K562 (cell line): ENCODE measurements around the gene ILDR1. TPM values are rescaled to one million over a fixed set of nuclear protein-coding genes. Genes with fewer than 3 reads are reported as not detected.

Source experiments
- ATAC-seq: fragments of 200-7000 bp; cut with Tn5 transposase; 3 replicates; pipeline ENCODE4 v1.9.1; 2020; ENCODE audit warnings: moderate library complexity
- BruUV-seq: library from RNA; stranded (reverse); fragments of 400-500 nt; replicated peaks from 2 replicates; lab custom pipeline; 2021; lab: Mats Ljungman, UMichigan
- CTCF ChIA-PET: fragments of 300-600 bp; formaldehyde crosslinking; extraction: SDS; loops from one replicate; lab custom pipeline; 2021; ENCODE audit warnings: low intra/inter-chr PET ratio; lab: Yijun Ruan, JAX
- POLR2A ChIA-PET: fragments of 300-600, 350-650 bp; sonication (Branson Sonifier 250); formaldehyde crosslinking; extraction: SDS; loops from one replicate; lab custom pipeline; 2021; ENCODE audit warnings: antibody characterized with exemption, inconsistent platforms; lab: Yijun Ruan, JAX
- DNase-seq, 4 experiments: peaks; one replicate each; pipeline versions ENCODE4 v3.0.0 to v3.0.0-alpha.2; 2011 to 2018; ENCODE audit warnings: low spot score in 3 of 4, mixed read lengths in 3 of 4; ENCODE audit errors: extremely low read depth in 1 of 4
- FAIRE-seq: peaks from 2 replicates; lab custom pipeline; 2011; peaks lifted over from hg19 to GRCh38; lab: Jason Lieb, UNC
- H2AFZ ChIP-seq: 2 replicates; pipeline ENCODE4 v1.6.0; 2011; ENCODE audit warnings: low read depth, low read length, control low read depth, inconsistent platforms
- H3K27ac ChIP-seq: fragments of 200-600 bp; 3 replicates; pipeline ENCODE4 v1.8.0; 2011; ENCODE audit warnings: low read depth, mild to moderate bottlenecking, control low read depth, inconsistent platforms, low read length, moderate library complexity, mixed read lengths; ENCODE audit errors: extremely low read depth
- H3K27me3 ChIP-seq, 2 experiments: fragments of 300-600 bp in 1 of 2; 2 replicates in 1 of 2; 3 replicates in 1 of 2; pipeline versions ENCODE4 v1.6.0 to v1.8.0; 2011; ENCODE audit warnings: inconsistent platforms in 2 of 2, low read length in 2 of 2, mild to moderate bottlenecking in 1 of 2, mixed read lengths in 1 of 2, moderate library complexity in 1 of 2; ENCODE audit not compliant: control insufficient read depth in 2 of 2, insufficient read depth in 2 of 2
- H3K36me3 ChIP-seq: fragments of 300-600 bp; 3 replicates; pipeline ENCODE4 v1.8.0; 2011; ENCODE audit warnings: mild to moderate bottlenecking, low read length, inconsistent platforms; ENCODE audit not compliant: control insufficient read depth, insufficient read depth
- H3K4me1 ChIP-seq, 2 experiments: fragments of 200-600 bp in 1 of 2; replicated peaks in 1 of 2; 2 replicates in 1 of 2; 3 replicates in 1 of 2; pipeline versions ENCODE4 v1.5.1 to v1.8.0; 2011; ENCODE audit warnings: inconsistent platforms in 2 of 2, low read length in 2 of 2, mild to moderate bottlenecking in 1 of 2, mixed read lengths in 1 of 2, moderate library complexity in 1 of 2; ENCODE audit not compliant: control insufficient read depth in 2 of 2, insufficient read depth in 2 of 2
- H3K4me2 ChIP-seq: 2 replicates; pipeline ENCODE4 v1.6.1; 2011; ENCODE audit warnings: low read length, control low read depth, inconsistent platforms, mixed read lengths; ENCODE audit not compliant: insufficient read depth
- H3K4me3 ChIP-seq: fragments of 200-600 bp; sonication (generic), shearing (Covaris generic); 2 replicates; pipeline ENCODE4 v1.5.1; 2016; ENCODE audit warnings: control low read depth, inconsistent platforms
- H3K79me2 ChIP-seq: fragments of 200-600 bp; 3 replicates; pipeline ENCODE4 v1.8.0; 2011; ENCODE audit warnings: low read length, inconsistent platforms; ENCODE audit not compliant: control insufficient read depth, insufficient read depth
- H3K9ac ChIP-seq, 2 experiments: 2 replicates each; pipeline versions ENCODE4 v1.6.0 to v1.6.1; 2011; ENCODE audit warnings: low read depth in 2 of 2, low read length in 2 of 2, control low read depth in 1 of 2, inconsistent platforms in 1 of 2, mild to moderate bottlenecking in 1 of 2, mixed read lengths in 1 of 2; ENCODE audit not compliant: insufficient read depth in 1 of 2
- H3K9me1 ChIP-seq: one replicate; pipeline ENCODE4 v1.6.0; 2011; ENCODE audit warnings: inconsistent platforms, mild to moderate bottlenecking, low read length, moderate library complexity; ENCODE audit not compliant: control insufficient read depth, insufficient read depth
- H3K9me3 ChIP-seq: replicated peaks from 2 replicates; pipeline ENCODE4 v1.5.1; 2011; ENCODE audit warnings: low read depth, low read length, inconsistent platforms; ENCODE audit not compliant: control insufficient read depth, insufficient read depth
- H4K20me1 ChIP-seq: replicated peaks from 2 replicates; pipeline ENCODE4 v1.6.1; 2011; ENCODE audit warnings: low read length, inconsistent platforms, mixed read lengths; ENCODE audit not compliant: control insufficient read depth, insufficient read depth
- DMBX1 ChIP-seq: fragments of 250-450 bp; sonication (Bioruptor Pico); IDR thresholded peaks from 2 replicates; pipeline ENCODE4 v1.8.0; 2022; ENCODE audit warnings: inconsistent platforms, mild to moderate bottlenecking, moderate library complexity, borderline replicate concordance
- E2F6 ChIP-seq, 2 experiments: IDR thresholded peaks; 2 replicates each; pipeline ENCODE4 v1.6.1; 2011; ENCODE audit warnings: borderline replicate concordance in 1 of 2, control low read depth in 1 of 2, low read depth in 1 of 2, low read length in 1 of 2, mild to moderate bottlenecking in 1 of 2, mixed read lengths in 1 of 2, moderate library complexity in 1 of 2; ENCODE audit not compliant: insufficient read depth in 1 of 2, insufficient read length in 1 of 2, poor library complexity in 1 of 2, severe bottlenecking in 1 of 2; ENCODE audit errors: extremely low read depth in 1 of 2
- MTA1 ChIP-seq: fragments of 450-650 bp; IDR thresholded peaks from 2 replicates; pipeline ENCODE4 v1.6.1; 2017; ENCODE audit warnings: borderline replicate concordance
- NR1H2 ChIP-seq: sonication (generic); formaldehyde crosslinking; IDR thresholded peaks from 2 replicates; pipeline ENCODE4 v1.4.0; 2020; ENCODE audit warnings: mild to moderate bottlenecking, missing genetic modification reagents
- PHF8 ChIP-seq: fragments of 200-600 bp; sonication (generic); IDR thresholded peaks from 2 replicates; pipeline ENCODE4 v1.6.1; 2012; ENCODE audit warnings: mixed run types, mild to moderate bottlenecking, inconsistent platforms, low read length, moderate library complexity, borderline replicate concordance
- PRPF4 ChIP-seq: fragments of 200-400 bp; formaldehyde crosslinking; IDR thresholded peaks from one replicate; pipeline ENCODE4 v1.6.1; 2017; ENCODE audit warnings: low read length, low read depth, mild to moderate bottlenecking; ENCODE audit not compliant: insufficient read depth, poor library complexity, severe bottlenecking
- RBFOX2 ChIP-seq: fragments of 200-400 bp; formaldehyde crosslinking; IDR thresholded peaks from 2 replicates; pipeline ENCODE4 v1.6.1; 2017; ENCODE audit warnings: low read depth, mild to moderate bottlenecking, low read length, moderate library complexity
- TAF9B ChIP-seq: fragments of 450-650 bp; IDR thresholded peaks from 2 replicates; pipeline ENCODE4 v1.6.1; 2018; ENCODE audit warnings: mild to moderate bottlenecking; ENCODE audit not compliant: partially characterized antibody
- ZNF445 ChIP-seq: fragments of 250-450 bp; sonication (Bioruptor Pico); IDR thresholded peaks from 2 replicates; pipeline ENCODE4 v1.4.0; 2020; ENCODE audit warnings: low read depth, mild to moderate bottlenecking, moderate library complexity
- WGBS: fragments of 100-300 bp; shearing (Covaris generic); methylation state at CpG from one replicate; pipeline ENCODE4 v1.1.6; 2016; ENCODE audit warnings: low coverage, mixed read lengths; ENCODE audit not compliant: insufficient coverage; ENCODE audit errors: missing lambda C conversion rate; 5-methylcytosine and 5-hydroxymethylcytosine counted together
- in situ Hi-C: fragments of 300-500 bp; cut with MboI; formaldehyde crosslinking; loops from 4 replicates; pipeline ENCODE4 v1.15.0; 2018; ENCODE audit warnings: inconsistent platforms, mixed read lengths
- intact Hi-C: fragments of 100-400 bp; cut with micrococcal nuclease; formaldehyde crosslinking; loops from 2 replicates; pipeline ENCODE4 v1.14.2; 2022
- polyA plus RNA-seq, 8 experiments: library from polyadenylated mRNA; depleted of rRNA in 4 of 8; stranded (reverse) in 5 of 8; unstranded in 3 of 8; fragments of >200 nt; fragmentation: Nextera tagmentation in 2 of 8; fragmentation: Illumina TruSeq in 1 of 8; extraction: Ambion mirVana in 2 of 8; extraction: Trizol in 1 of 8; gene quantifications; 2 replicates each; pipeline versions ENCODE4 v1.2.1 to v1.2.3, GENCODE V29; 2011 to 2014; ENCODE audit warnings: inconsistent platforms in 1 of 8, missing spikeins in 1 of 8
- total RNA-seq, 7 experiments: library from RNA; depleted of rRNA in 6 of 7; stranded (reverse); fragments of >200 nt in 6 of 7; fragmentation: Illumina TruSeq in 2 of 7; extraction: Trizol in 2 of 7; gene quantifications; 2 replicates each; pipeline versions ENCODE4 v1.2.1 to v1.2.3, GENCODE V29; 2011 to 2021; ENCODE audit warnings: low replicate concordance in 1 of 7
- TF ChIP-seq, protein P1 (sequence below): fragments of 250-450 bp; sonication (Bioruptor Pico); IDR thresholded peaks from 2 replicates; pipeline ENCODE4 v1.5.0; 2020; ENCODE audit warnings: mild to moderate bottlenecking

The ILDR1 gene
- total and polyA plus RNA-seq, 9 of the 15 experiments (the other 6 are each of a cell fraction or from before 2014, with no cell fraction given), result 0.04 TPM; not detected in 8

DNA sequence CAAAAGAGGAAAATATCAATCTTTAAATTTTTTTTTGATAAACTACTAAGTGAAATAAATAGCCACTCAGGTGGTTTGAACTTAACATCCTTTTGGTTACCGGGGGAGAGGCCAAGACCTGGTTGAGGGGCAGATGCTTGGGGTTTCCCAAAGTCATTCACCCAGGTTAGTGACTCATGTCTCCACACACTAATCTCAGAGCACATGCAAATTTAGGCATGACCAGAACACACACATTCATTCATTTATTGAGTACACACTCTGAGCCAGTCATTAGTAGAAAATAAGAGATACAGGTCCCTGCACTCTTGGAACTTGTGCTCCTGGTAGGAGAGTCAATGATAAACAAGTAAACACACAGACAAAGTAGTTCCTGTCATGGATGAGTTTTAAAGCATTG, 7.3 kb downstream of the ILDR1 start:
- no peak for FAIRE-seq
- H3K9me3 ChIP-seq, result no peaks in the 10 kb centered on the region
- intact Hi-C loops, result no loop called here
- peaks cover 0 to 4% of the 10 kb centered on the region in 2 experiments; a peak in 2 of 5 replicates for H3K27me3 ChIP-seq
- no peaks in the 10 kb centered on the region for H3K79me2 ChIP-seq
- H3K27ac ChIP-seq, result no peak overlapping the region
- DNase-seq, result no peak
- H3K9ac ChIP-seq, result no peak overlapping the region
- WGBS, result 0% methylated on average over 1 of the region's 1 CpG
- no peaks in the 10 kb centered on the region for H3K36me3 ChIP-seq
- no peak overlapping the region for H2AFZ ChIP-seq
- no peak overlapping the region for H3K4me3 ChIP-seq
- ATAC-seq, result no peak
- ChIA-PET CTCF (no interaction called here), POLR2A (no interaction called here)
- no TSS peak for BruUV-seq
- no peaks in the 10 kb centered on the region for H3K4me1 ChIP-seq
- in situ Hi-C loops, result no loop called here
- H4K20me1 ChIP-seq, result no peaks in the 10 kb centered on the region
- no peak overlapping the region for H3K4me2 ChIP-seq
- no peaks in the 10 kb centered on the region for H3K9me1 ChIP-seq
- TF ChIP-seq ZNF445 (CRISPR knock-in tag) (no peak), TAF9B (no peak), MTA1 (no peak), NR1H2 (no peak), E2F6 (IDR thresholded peaks at IDR 0.05; ENCODE audit: borderline replicate concordance in 1 of 2, extremely low read depth in 1 of 2, insufficient read depth in 1 of 2, insufficient read length in 1 of 2, low read depth in 1 of 2, low read length in 1 of 2, poor library complexity in 1 of 2, severe bottlenecking in 1 of 2) (no peak), DMBX1 (no peak), PRPF4 (no peak), PHF8 (no peak), RBFOX2 (no peak)
- TF ChIP-seq, protein P1, sequence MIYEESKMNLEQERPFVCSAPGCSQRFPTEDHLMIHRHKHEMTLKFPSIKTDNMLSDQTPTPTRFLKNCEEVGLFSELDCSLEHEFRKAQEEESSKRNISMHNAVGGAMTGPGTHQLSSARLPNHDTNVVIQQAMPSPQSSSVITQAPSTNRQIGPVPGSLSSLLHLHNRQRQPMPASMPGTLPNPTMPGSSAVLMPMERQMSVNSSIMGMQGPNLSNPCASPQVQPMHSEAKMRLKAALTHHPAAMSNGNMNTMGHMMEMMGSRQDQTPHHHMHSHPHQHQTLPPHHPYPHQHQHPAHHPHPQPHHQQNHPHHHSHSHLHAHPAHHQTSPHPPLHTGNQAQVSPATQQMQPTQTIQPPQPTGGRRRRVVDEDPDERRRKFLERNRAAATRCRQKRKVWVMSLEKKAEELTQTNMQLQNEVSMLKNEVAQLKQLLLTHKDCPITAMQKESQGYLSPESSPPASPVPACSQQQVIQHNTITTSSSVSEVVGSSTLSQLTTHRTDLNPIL (CRISPR knock-in tag), result no peak
